ENCODE data around the gene ATAD5. TPM values are rescaled to one million over a fixed set of nuclear protein-coding genes. Genes with fewer than 3 reads are reported as not detected.

ATAD5 gene
- total and polyA plus RNA-seq, 2 of the 13 experiments (the other 11 are each of a cell fraction or from before 2014, with no cell fraction given), result 1.8 to 10.7 TPM

GRCh38 chr17:30915833-30916611 is 84.3 kb downstream of the ATAD5 start (continued):
- TF ChIP-seq RFX1 (IDR thresholded peaks at IDR 0.05), result no peak
- TF ChIP-seq REPIN1 (CRISPR knock-in tag; IDR thresholded peaks at IDR 0.05; ENCODE audit: borderline replicate concordance, low read depth), result peak; percentile 23; the same call in 1 of the 2 replicates
- TF ChIP-seq ZFP1 (CRISPR knock-in tag; IDR thresholded peaks at IDR 0.05), result peak; percentile 70; the same call in 1 of the 2 replicates
- TF ChIP-seq STAT6 (CRISPR knock-in tag; IDR thresholded peaks at IDR 0.05; ENCODE audit: borderline replicate concordance), result no peak
- no peak for TF ChIP-seq MEIS2 (CRISPR knock-in tag; IDR thresholded peaks at IDR 0.05)
- TF ChIP-seq NFIB (CRISPR knock-in tag; IDR thresholded peaks at IDR 0.05; ENCODE audit: borderline replicate concordance), result no peak
- no peak for TF ChIP-seq ZBTB42 (CRISPR knock-in tag; IDR thresholded peaks at IDR 0.05)
- peak; percentile 61 for TF ChIP-seq RARA (CRISPR knock-in tag; IDR thresholded peaks at IDR 0.05)
- no peak for TF ChIP-seq ZMAT5 (CRISPR knock-in tag; IDR thresholded peaks at IDR 0.05; ENCODE audit: borderline replicate concordance, low read depth)
- TF ChIP-seq ZNF292 (CRISPR knock-in tag; IDR thresholded peaks at IDR 0.05; ENCODE audit: borderline replicate concordance, low read depth), result no peak
- TF ChIP-seq ZNF343 (CRISPR knock-in tag; IDR thresholded peaks at IDR 0.05), result no peak
- TF ChIP-seq ZSCAN21 (CRISPR knock-in tag; IDR thresholded peaks at IDR 0.05; ENCODE audit: borderline replicate concordance), result no peak
- TF ChIP-seq FOXM1 (CRISPR knock-in tag; IDR thresholded peaks at IDR 0.05), result no peak
- no peak for TF ChIP-seq ZFP37 (CRISPR knock-in tag; IDR thresholded peaks at IDR 0.05; ENCODE audit: borderline replicate concordance)
- TF ChIP-seq CENPX (CRISPR knock-in tag; IDR thresholded peaks at IDR 0.05), result no peak
- TF ChIP-seq SIX1 (CRISPR knock-in tag; IDR thresholded peaks at IDR 0.05; ENCODE audit: borderline replicate concordance), result 0 out of 2 replicates have a peak, but pooled peaks have one; percentile 15
- peak; percentile 40; the same call in 1 of the 2 replicates for TF ChIP-seq MED1 (CRISPR knock-in tag; IDR thresholded peaks at IDR 0.05)
- no peak for TF ChIP-seq ETV5 (CRISPR knock-in tag; IDR thresholded peaks at IDR 0.05; ENCODE audit: borderline replicate concordance)
- TF ChIP-seq MAX (IDR thresholded peaks at IDR 0.05), result no peak
- TF ChIP-seq MIER3 (CRISPR knock-in tag; IDR thresholded peaks at IDR 0.05; ENCODE audit: borderline replicate concordance), result peak; percentile 48; the same call in 1 of the 2 replicates
- TF ChIP-seq HNF4A (CRISPR knock-in tag; IDR thresholded peaks at IDR 0.05), result peak; percentile 41; the same call in 1 of the 2 replicates
- TF ChIP-seq JUND (CRISPR knock-in tag; IDR thresholded peaks at IDR 0.05), result no peak
- peak; percentile 31; the same call in 1 of the 2 replicates for TF ChIP-seq ZNF800 (CRISPR knock-in tag; IDR thresholded peaks at IDR 0.05)
- no peak for TF ChIP-seq ZNF451 (CRISPR knock-in tag; IDR thresholded peaks at IDR 0.05)
- TF ChIP-seq ZNF234 (CRISPR knock-in tag; conservative IDR thresholded peaks at IDR 0.05), result no peak
- no peak for TF ChIP-seq KMT2A (CRISPR knock-in tag; IDR thresholded peaks at IDR 0.05)
- no peak for TF ChIP-seq ZNF766 (CRISPR knock-in tag; IDR thresholded peaks at IDR 0.05; ENCODE audit: borderline replicate concordance)

Data from HepG2 (cell line).